Activated CD8-positive, alpha-beta T cell treated with anti-CD3 and anti-CD28 coated beads for 36 hours (primary cell): ENCODE measurements around the gene OTULIN. TPM values are rescaled to one million over a fixed set of nuclear protein-coding genes. Genes with fewer than 3 reads are reported as not detected.

Source experiments
- ATAC-seq: fragments of 200-7000 bp; cut with Tn5 transposase; one replicate; pipeline ENCODE4 v1.10.0; 2021; ENCODE audit warnings: mild to moderate bottlenecking, moderate library complexity
- CTCF ChIA-PET: fragments of 350-600 bp; sonication (Branson Sonifier 250); formaldehyde crosslinking; loops from one replicate; lab custom pipeline; 2021; ENCODE audit warnings: antibody characterized with exemption; lab: Charles Lee
- POLR2A ChIA-PET: fragments of 350-600 bp; sonication (Branson Sonifier 250); formaldehyde crosslinking; loops from one replicate; lab custom pipeline; 2021; ENCODE audit warnings: antibody characterized with exemption; lab: Charles Lee
- DNase-seq: peaks from one replicate; pipeline ENCODE4 v3.0.0-alpha.2; 2020
- H3K27ac Mint-ChIP-seq: one replicate; pipeline ENCODE4 v1.8.0; 2021; ENCODE audit warnings: mild to moderate bottlenecking, mixed read lengths
- H3K27me3 Mint-ChIP-seq: one replicate; pipeline ENCODE4 v1.8.0; 2021; ENCODE audit warnings: mixed read lengths
- H3K36me3 Mint-ChIP-seq: one replicate; pipeline ENCODE4 v1.8.0; 2021; ENCODE audit warnings: low read depth, mixed read lengths
- H3K4me1 Mint-ChIP-seq: one replicate; pipeline ENCODE4 v1.8.0; 2021; ENCODE audit warnings: low read depth, mixed read lengths
- H3K4me3 Mint-ChIP-seq: one replicate; pipeline ENCODE4 v1.8.0; 2021; ENCODE audit warnings: mild to moderate bottlenecking, moderate library complexity, mixed read lengths
- H3K9me3 Mint-ChIP-seq: one replicate; pipeline ENCODE4 v1.8.0; 2021; ENCODE audit warnings: mixed read lengths
- intact Hi-C: fragments of 100-400 bp; cut with micrococcal nuclease; formaldehyde crosslinking; loops from one replicate; pipeline ENCODE4 v1.10.0; 2022
- total RNA-seq, 2 experiments: library from RNA; stranded (reverse); gene quantifications; one replicate each; pipeline ENCODE4 v1.2.3, GENCODE V29; 2021
- TF ChIP-seq, protein P1 (sequence below): fragments of 200-600 bp; IDR thresholded peaks from one replicate; pipeline ENCODE4 v1.8.0; 2022; ENCODE audit warnings: antibody characterized with exemption, mild to moderate bottlenecking

Gene OTULIN
- total RNA-seq, 2 experiments from 2014 or later, result 59.6 to 60.5 TPM

DNA sequence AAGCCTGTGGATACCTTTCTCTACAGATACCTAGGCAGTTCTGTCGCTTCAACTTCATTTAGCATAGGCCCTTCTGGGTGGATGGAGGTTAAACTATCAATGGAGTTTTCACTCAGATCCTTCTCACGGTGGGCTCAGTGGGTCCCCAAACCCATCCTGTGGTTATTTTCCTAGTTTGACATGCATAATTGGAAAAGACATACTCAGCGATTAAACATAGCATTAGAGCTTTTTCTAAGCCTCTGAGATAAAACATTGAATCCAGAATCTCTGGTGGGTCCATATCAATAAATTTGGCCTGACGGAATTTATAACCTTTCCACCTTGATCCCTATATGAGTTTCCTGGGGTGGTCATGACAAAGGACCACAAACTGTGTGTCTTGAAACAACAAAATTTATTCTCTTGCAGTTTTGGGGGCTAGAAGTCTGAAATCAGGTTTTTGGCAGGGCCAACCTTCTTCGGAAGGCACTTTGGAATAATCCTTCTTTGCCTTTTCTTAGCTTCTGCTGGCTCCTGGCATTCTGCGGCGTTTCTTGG, 1.7 kb upstream of the OTULIN start:
- ChIA-PET POLR2A (no interaction called here), CTCF (interaction anchor here (0.7 to 2.3 kb wide), 3 partner anchors 8 to 317 kb away, joined by 3 to 9 read pairs (median 4); no protein-coding TSS in a partner anchor)
- Mint-ChIP-seq H3K9me3 (peaks cover 7% of the 10 kb centered on the region), H3K36me3 (peaks cover 28% of the 10 kb centered on the region), H3K27me3 (no peaks in the 10 kb centered on the region), H3K4me1 (peaks cover 50% of the 10 kb centered on the region), H3K27ac (no peak overlapping the region), H3K4me3 (peak overlapping the region; percentile 77)
- TF ChIP-seq, protein P1, sequence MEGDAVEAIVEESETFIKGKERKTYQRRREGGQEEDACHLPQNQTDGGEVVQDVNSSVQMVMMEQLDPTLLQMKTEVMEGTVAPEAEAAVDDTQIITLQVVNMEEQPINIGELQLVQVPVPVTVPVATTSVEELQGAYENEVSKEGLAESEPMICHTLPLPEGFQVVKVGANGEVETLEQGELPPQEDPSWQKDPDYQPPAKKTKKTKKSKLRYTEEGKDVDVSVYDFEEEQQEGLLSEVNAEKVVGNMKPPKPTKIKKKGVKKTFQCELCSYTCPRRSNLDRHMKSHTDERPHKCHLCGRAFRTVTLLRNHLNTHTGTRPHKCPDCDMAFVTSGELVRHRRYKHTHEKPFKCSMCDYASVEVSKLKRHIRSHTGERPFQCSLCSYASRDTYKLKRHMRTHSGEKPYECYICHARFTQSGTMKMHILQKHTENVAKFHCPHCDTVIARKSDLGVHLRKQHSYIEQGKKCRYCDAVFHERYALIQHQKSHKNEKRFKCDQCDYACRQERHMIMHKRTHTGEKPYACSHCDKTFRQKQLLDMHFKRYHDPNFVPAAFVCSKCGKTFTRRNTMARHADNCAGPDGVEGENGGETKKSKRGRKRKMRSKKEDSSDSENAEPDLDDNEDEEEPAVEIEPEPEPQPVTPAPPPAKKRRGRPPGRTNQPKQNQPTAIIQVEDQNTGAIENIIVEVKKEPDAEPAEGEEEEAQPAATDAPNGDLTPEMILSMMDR, result no peak
- DNase-seq, result no peak
- intact Hi-C loops, result no loop called here
- no peak for ATAC-seq

GRCh38 chr5:14663734-14664269, 716 bp upstream of the OTULIN start:
- CTCF ChIA-PET, result interaction anchor here (2.1 to 2.3 kb wide), 2 partner anchors 9 to 15 kb away, joined by 4 to 9 read pairs; no protein-coding TSS in a partner anchor
- TF ChIP-seq, protein P1, result no peak
- Mint-ChIP-seq H3K36me3 (peaks cover 37% of the 10 kb centered on the region), H3K4me3 (peak overlapping the region; percentile 77), H3K27me3 (no peaks in the 10 kb centered on the region), H3K27ac (peak overlapping the region; percentile 89), H3K9me3 (peaks cover 7% of the 10 kb centered on the region), H3K4me1 (peaks cover 58% of the 10 kb centered on the region)
- ATAC-seq (no peak), DNase-seq (peak; percentile 24)
- POLR2A ChIA-PET, result interaction anchor here (0.7 to 1.6 kb wide), 5 partner anchors 9 to 1801 kb away, joined by 3 to 6 read pairs (median 3); no protein-coding TSS in a partner anchor
- intact Hi-C loops, result no loop called here

- H3K4me3 Mint-ChIP-seq, result peak overlapping the region; percentile 96
- ChIA-PET POLR2A (interaction anchor here (1.4 to 1.6 kb wide), 2 partner anchors 10 to 11 kb away, joined by 5 to 6 read pairs; no protein-coding TSS in a partner anchor), CTCF (interaction anchor here (1.0 to 2.6 kb wide), 4 partner anchors 11 to 21 kb away, joined by 3 to 15 read pairs (median 8); no protein-coding TSS in a partner anchor)
- H3K27me3 Mint-ChIP-seq, result no peaks in the 10 kb centered on the region
- intact Hi-C loops, result loop anchor here (5.0 kb wide), 4 partner anchors 42 to 248 kb away; partner anchors contain the start of gene ANKH
- peaks cover 63% of the 10 kb centered on the region for H3K4me1 Mint-ChIP-seq
- TF ChIP-seq, protein P1, result no peak
- H3K36me3 Mint-ChIP-seq, result peaks cover 34% of the 10 kb centered on the region
- ATAC-seq (no peak), DNase-seq (peak; percentile 35)
- peak overlapping the region; percentile 94 for H3K27ac Mint-ChIP-seq
- peaks cover 3% of the 10 kb centered on the region for H3K9me3 Mint-ChIP-seq
These were observed 744 bp downstream of the OTULIN start for GRCh38 chr5:14665101-14665822.

GRCh38 chr5:14665949-14666348, 1.4 kb downstream of the OTULIN start:
- DNase-seq (peak; percentile 82), ATAC-seq (peak; percentile 24)
- TF ChIP-seq, protein P1, result peak; percentile 27
- Mint-ChIP-seq H3K27me3 (no peaks in the 10 kb centered on the region), H3K27ac (peak overlapping the region; percentile 94), H3K9me3 (no peaks in the 10 kb centered on the region), H3K4me3 (peak overlapping the region; percentile 96), H3K36me3 (peaks cover 36% of the 10 kb centered on the region), H3K4me1 (peaks cover 65% of the 10 kb centered on the region)
- ChIA-PET POLR2A (interaction anchor here (0.6 to 1.8 kb wide), 2 partner anchors 9 to 185 kb away, joined by 3 to 5 read pairs; no protein-coding TSS in a partner anchor), CTCF (interaction anchor here (1.5 to 2.6 kb wide), 3 partner anchors 10 to 18 kb away, joined by 3 to 15 read pairs (median 13); no protein-coding TSS in a partner anchor)
- intact Hi-C loops, result loop anchor here (5.0 kb wide), 4 partner anchors 41 to 249 kb away; partner anchors contain the start of gene ANKH
